Activated CD8-positive, alpha-beta memory T cell treated with anti-CD3 and anti-CD28 coated beads for 48 hours (primary cell): ENCODE data around the gene AXL.

Source experiments
- DNase-seq, 3 experiments: peaks; one replicate each; pipeline ENCODE4 v3.0.0-alpha.2; 2020; ENCODE audit warnings: low read depth in 2 of 3, low spot score in 2 of 3

The AXL gene

GRCh38 chr19:41307090-41307875, 88.3 kb downstream of the AXL start:
- DNase-seq: no peak

GRCh38 chr19:41307954-41308449, 89.0 kb downstream of the AXL start:
- no peak for DNase-seq

GRCh38 chr19:41308450-41309179, 89.6 kb downstream of the AXL start:
- peak; percentile 70 to 99 (median 98) for DNase-seq

GRCh38 chr19:41309180-41310032, 90.4 kb downstream of the AXL start:
- DNase-seq: no peak

- DNase-seq: peak; percentile 78 to 87 (median 83)
These were observed 91.2 kb downstream of the AXL start, which contains the start of gene CCDC97 for GRCh38 chr19:41310033-41310831. TSS of gene CCDC97 (plus strand) at chr19:41310172. CDS start at chr19:41310311, 139 bp downstream.

- no peak for DNase-seq
These were observed 92.0 kb downstream of the AXL start for GRCh38 chr19:41311072-41311471.
